ENCODE measurements around the gene TSPAN11.

Gene TSPAN11

GRCh38 chr12:30962047-30962446 lies 35.5 kb downstream of the TSPAN11 start (continued):
- TF ChIP-seq, protein P1, sequence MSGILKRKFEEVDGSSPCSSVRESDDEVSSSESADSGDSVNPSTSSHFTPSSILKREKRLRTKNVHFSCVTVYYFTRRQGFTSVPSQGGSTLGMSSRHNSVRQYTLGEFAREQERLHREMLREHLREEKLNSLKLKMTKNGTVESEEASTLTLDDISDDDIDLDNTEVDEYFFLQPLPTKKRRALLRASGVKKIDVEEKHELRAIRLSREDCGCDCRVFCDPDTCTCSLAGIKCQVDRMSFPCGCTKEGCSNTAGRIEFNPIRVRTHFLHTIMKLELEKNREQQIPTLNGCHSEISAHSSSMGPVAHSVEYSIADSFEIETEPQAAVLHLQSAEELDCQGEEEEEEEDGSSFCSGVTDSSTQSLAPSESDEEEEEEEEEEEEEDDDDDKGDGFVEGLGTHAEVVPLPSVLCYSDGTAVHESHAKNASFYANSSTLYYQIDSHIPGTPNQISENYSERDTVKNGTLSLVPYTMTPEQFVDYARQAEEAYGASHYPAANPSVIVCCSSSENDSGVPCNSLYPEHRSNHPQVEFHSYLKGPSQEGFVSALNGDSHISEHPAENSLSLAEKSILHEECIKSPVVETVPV (CRISPR knock-in tag; IDR thresholded peaks at IDR 0.05) = no peak
- TF ChIP-seq ZC3H10 (CRISPR knock-in tag; IDR thresholded peaks at IDR 0.05) (no peak), ZNF70 (CRISPR knock-in tag; IDR thresholded peaks at IDR 0.05) (no peak), ZFP3 (CRISPR knock-in tag; IDR thresholded peaks at IDR 0.05) (no peak), TCF4 (CRISPR knock-in tag; IDR thresholded peaks at IDR 0.05; ENCODE audit: borderline replicate concordance) (no peak)

DNA sequence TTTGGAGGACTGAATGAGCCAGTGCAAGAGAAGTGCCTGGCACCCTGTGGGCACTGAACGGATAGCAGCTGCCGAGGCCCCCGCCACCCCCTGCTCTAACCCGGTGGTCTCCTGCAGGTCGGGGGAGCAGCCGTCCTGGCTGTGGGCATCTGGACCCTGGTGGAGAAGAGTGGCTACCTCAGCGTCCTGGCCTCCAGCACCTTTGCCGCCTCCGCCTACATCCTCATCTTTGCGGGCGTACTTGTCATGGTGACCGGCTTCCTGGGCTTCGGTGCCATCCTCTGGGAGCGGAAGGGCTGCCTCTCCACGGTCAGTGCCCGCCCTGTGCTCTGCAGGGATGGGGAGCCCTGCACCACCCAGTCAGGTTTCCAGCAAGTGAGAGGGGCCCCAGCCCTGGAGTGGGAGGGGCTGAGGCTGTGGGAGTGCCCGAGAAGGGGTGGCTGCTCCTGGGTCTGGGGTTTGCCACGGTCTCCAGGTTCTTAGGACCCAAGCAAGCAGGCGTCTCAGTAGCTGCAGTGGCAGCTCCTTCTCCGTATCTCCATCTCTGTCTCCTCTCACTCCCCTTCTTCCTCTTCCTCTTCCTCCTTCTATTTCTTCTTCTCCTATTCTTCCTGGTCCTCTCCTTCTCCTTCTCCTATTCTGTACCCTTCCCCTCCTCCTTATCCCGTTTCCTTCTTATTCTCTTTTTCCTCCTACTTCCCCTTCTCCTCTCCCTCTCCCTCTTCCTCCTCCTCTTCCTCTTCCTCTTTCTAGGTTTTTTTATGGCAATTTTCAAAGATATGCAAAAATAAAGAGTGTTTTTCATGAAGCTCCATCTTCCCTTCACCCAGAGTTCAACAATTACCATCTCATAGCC lies 37.4 kb downstream of the TSPAN11 start:
- ATAC-seq = no peak

More for the DNA sequence above, 37.4 kb downstream of the TSPAN11 start:
- no peak for TF ChIP-seq ZNF70 (CRISPR knock-in tag; IDR thresholded peaks at IDR 0.05)
- no peak for TF ChIP-seq TOX (CRISPR knock-in tag; IDR thresholded peaks at IDR 0.05; ENCODE audit: borderline replicate concordance)
- no peak for TF ChIP-seq TCF4 (CRISPR knock-in tag; IDR thresholded peaks at IDR 0.05; ENCODE audit: borderline replicate concordance)
- no peak for TF ChIP-seq GLIS3 (CRISPR knock-in tag; IDR thresholded peaks at IDR 0.05)
- no peak for TF ChIP-seq RARB (CRISPR knock-in tag; IDR thresholded peaks at IDR 0.05)
- TF ChIP-seq ZC3H10 (CRISPR knock-in tag; IDR thresholded peaks at IDR 0.05) = no peak
- TF ChIP-seq, protein P2, sequence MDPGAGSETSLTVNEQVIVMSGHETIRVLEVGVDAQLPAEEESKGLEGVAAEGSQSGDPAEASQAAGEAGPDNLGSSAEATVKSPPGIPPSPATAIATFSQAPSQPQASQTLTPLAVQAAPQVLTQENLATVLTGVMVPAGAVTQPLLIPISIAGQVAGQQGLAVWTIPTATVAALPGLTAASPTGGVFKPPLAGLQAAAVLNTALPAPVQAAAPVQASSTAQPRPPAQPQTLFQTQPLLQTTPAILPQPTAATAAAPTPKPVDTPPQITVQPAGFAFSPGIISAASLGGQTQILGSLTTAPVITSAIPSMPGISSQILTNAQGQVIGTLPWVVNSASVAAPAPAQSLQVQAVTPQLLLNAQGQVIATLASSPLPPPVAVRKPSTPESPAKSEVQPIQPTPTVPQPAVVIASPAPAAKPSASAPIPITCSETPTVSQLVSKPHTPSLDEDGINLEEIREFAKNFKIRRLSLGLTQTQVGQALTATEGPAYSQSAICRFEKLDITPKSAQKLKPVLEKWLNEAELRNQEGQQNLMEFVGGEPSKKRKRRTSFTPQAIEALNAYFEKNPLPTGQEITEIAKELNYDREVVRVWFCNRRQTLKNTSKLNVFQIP (CRISPR knock-in tag; IDR thresholded peaks at IDR 0.05; ENCODE audit: borderline replicate concordance, low read depth) = no peak
- TF ChIP-seq ESRRG (CRISPR knock-in tag; IDR thresholded peaks at IDR 0.05) = no peak
- no peak for TF ChIP-seq OSR1 (CRISPR knock-in tag; IDR thresholded peaks at IDR 0.05)
- TF ChIP-seq, protein P3, sequence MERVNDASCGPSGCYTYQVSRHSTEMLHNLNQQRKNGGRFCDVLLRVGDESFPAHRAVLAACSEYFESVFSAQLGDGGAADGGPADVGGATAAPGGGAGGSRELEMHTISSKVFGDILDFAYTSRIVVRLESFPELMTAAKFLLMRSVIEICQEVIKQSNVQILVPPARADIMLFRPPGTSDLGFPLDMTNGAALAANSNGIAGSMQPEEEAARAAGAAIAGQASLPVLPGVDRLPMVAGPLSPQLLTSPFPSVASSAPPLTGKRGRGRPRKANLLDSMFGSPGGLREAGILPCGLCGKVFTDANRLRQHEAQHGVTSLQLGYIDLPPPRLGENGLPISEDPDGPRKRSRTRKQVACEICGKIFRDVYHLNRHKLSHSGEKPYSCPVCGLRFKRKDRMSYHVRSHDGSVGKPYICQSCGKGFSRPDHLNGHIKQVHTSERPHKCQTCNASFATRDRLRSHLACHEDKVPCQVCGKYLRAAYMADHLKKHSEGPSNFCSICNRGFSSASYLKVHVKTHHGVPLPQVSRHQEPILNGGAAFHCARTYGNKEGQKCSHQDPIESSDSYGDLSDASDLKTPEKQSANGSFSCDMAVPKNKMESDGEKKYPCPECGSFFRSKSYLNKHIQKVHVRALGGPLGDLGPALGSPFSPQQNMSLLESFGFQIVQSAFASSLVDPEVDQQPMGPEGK (CRISPR knock-in tag; IDR thresholded peaks at IDR 0.05; ENCODE audit: borderline replicate concordance) = no peak
- TF ChIP-seq TSHZ2 (CRISPR knock-in tag; IDR thresholded peaks at IDR 0.05) = no peak
- TF ChIP-seq, protein P1 (CRISPR knock-in tag; IDR thresholded peaks at IDR 0.05) = no peak
- no peak for TF ChIP-seq BACH2 (CRISPR knock-in tag; IDR thresholded peaks at IDR 0.05; ENCODE audit: borderline replicate concordance)
- TF ChIP-seq PPARA (CRISPR knock-in tag; IDR thresholded peaks at IDR 0.05; ENCODE audit: borderline replicate concordance) = no peak
- no peak for TF ChIP-seq ZFP30 (CRISPR knock-in tag; IDR thresholded peaks at IDR 0.05)
- TF ChIP-seq SNAI2 (CRISPR knock-in tag; IDR thresholded peaks at IDR 0.05) = no peak
- no peak for TF ChIP-seq ZFP3 (CRISPR knock-in tag; IDR thresholded peaks at IDR 0.05)
- TF ChIP-seq, protein P4, sequence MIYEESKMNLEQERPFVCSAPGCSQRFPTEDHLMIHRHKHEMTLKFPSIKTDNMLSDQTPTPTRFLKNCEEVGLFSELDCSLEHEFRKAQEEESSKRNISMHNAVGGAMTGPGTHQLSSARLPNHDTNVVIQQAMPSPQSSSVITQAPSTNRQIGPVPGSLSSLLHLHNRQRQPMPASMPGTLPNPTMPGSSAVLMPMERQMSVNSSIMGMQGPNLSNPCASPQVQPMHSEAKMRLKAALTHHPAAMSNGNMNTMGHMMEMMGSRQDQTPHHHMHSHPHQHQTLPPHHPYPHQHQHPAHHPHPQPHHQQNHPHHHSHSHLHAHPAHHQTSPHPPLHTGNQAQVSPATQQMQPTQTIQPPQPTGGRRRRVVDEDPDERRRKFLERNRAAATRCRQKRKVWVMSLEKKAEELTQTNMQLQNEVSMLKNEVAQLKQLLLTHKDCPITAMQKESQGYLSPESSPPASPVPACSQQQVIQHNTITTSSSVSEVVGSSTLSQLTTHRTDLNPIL (CRISPR knock-in tag; IDR thresholded peaks at IDR 0.05; ENCODE audit: low read depth) = no peak

Data from SK-N-SH treated with all-trans-retinoic acid at 6 μM for 48 hours (cell line).